ENCODE results near the gene COL4A1.
"Not testable (repeated sequence)": the region's sequence is repeated elsewhere in the genome, so short reads cannot be mapped to it uniquely, and the experiment has no call there.

Gene COL4A1

DNA sequence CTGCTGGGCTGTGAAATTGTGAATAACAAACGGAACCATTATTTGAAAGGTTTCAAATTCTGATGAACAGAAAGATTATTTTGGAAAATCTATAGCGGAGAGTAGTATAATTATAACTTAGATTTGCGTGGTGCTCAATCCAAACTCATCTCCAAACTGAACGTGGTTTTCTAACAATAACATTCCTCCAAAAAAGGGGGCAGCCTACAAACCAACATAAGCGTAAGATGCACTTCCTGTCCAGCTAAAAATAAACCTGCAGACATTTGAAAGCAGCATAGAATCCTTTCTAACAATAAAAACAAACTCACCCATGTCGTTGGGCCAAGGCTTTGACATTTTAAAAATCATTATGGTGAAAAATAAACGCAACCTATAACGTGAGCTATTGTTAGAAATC is 178.4 kb downstream of the COL4A1 start:
- no peak for DNase-seq

DNA sequence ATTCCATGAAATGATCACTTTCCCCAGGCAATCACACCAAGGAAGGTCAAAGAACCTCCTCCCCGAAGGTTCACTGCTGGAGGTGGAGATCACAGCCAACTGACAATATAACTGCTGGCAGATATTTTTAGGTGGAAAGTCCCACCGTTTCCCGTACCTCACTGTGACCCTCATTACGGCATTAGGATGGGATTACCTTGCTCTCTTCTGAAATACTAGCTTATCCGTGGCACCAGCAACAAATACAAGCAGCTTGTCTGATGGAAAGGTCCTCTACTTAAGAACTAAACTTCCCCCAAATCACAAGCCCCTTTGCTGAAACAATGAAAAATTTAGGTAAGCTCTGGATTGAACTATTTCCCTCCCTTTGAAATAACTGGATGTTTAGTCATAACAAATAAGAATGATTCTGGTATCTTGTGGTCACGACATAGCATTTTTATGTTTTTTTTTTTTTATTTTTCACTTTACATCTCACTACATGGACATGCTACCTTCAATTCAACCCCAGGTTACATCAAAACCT is 178.9 kb downstream of the COL4A1 start:
- no peak for DNase-seq

- no peak for DNase-seq
Measured at GRCh38 chr13:110126391-110126961, 180.5 kb downstream of the COL4A1 start.

- DNase-seq: no peak
Measured at GRCh38 chr13:110125613-110126272, 181.2 kb downstream of the COL4A1 start.

GRCh38 chr13:110125157-110125556 is 181.8 kb downstream of the COL4A1 start:
- DNase-seq: no peak

DNA sequence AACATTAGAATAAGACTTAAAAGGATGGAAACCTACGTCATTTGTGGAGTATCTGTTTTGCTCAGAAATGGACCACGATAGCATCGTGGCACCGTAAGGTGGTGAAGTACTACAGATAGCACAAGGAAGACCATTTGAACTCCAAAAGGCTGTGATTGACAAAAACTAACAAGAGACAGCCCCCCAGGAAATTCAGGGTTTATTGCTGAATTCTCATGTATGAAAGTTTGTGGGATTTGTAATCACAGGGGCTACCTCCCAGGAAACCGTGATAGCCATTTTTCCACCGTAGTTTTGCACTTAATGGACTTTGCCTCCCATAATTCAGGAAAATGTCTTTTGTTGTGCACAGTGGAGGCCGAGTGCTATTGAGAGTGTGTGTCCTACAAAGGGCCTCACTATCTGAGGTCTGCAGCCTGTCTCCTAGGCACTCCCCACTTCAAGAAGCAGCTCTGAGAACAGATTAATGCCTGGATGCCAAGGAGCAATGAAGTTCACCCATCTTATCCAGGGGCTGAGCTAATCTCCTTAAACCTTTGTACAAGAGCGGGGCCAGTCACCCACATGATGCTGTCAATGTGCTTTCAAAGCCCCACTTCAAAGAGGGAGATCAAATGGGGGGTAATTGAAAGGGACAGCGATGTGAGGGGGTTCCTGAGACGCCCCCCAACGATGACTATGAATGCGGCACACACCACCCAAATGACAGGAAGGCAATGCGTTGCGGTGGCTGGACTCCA is 182.6 kb downstream of the COL4A1 start:
- DNase-seq: no peak

GRCh38 chr13:110123041-110123809 is 183.7 kb downstream of the COL4A1 start:
- DNase-seq: no peak

GRCh38 chr13:110121422-110122083 is 185.4 kb downstream of the COL4A1 start:
- no peak for DNase-seq

DNA sequence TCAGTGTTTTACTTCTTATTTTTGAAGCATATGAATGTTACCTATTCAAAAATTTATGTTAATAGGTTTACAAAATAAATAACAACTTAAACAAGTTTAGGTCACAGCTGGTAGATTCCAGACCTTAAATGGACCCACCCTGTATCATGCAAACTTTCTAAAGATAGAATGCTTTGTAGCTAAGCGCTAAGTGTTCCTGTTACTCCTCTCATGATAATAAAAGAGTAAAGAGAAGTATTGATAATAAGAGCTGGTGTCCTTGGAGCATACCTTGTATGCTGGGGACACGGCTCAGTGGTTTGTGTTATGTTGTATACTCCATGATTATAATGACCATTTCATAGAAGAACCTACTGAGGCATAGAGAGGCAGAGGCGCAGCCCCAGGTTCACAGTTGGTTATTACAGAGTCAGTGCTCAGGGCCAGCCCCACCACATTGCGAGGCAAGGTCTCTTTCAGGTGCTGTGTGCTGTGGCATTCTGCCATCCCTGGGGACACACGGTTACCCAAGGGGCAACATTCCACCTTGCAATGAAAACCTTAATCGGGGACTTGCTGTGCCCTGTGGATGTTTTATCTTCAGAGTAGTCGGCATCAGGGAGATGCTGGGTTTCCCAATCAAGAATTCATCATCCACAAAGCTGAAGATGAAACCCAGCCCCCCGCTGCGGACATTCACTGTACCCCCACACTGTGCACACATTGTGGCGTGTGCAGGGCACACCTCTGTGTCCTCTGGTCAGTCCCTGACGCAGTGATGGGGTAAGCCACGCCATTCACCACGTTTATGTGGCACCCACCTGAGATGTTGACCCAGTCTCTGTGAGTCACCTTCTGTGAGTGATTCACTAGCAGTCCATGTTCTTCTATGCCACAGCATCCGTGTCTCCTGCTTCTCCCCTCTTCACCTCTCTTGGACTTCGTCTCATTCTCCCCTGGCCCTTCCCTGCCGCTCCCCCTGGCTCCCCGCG is 186.7 kb downstream of the COL4A1 start:
- DNase-seq: no peak

- no peak for DNase-seq
Measured at GRCh38 chr13:110118106-110118505, 188.9 kb downstream of the COL4A1 start.

DNA sequence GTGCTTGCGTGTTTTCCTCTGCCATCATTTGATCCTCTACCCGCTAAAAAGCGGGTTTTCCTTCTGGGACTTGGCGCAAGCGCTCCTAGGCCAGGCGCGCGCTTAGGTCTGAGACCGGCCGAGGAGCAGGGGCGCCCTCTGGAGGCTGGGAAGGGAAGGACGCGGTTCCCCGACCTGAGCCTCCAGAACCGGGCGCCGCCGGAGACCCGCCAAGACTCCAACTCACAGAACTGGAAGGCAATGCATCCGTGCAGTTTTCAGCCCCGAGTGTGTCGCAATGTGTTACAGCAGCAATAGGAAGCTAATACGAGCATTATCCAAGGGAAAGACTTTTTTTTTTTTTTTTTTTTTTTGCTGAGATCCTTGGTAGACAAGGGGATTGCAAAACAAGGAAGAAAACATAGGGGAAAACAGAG is 190.9 kb downstream of the COL4A1 start:
- no peak for DNase-seq

GRCh38 chr13:110115591-110115990 is 191.4 kb downstream of the COL4A1 start:
- DNase-seq: no peak

GRCh38 chr13:110114316-110114715 is 192.6 kb downstream of the COL4A1 start:
- no peak for DNase-seq

- DNase-seq: no peak
Measured at GRCh38 chr13:110113284-110113764, 193.6 kb downstream of the COL4A1 start.

DNA sequence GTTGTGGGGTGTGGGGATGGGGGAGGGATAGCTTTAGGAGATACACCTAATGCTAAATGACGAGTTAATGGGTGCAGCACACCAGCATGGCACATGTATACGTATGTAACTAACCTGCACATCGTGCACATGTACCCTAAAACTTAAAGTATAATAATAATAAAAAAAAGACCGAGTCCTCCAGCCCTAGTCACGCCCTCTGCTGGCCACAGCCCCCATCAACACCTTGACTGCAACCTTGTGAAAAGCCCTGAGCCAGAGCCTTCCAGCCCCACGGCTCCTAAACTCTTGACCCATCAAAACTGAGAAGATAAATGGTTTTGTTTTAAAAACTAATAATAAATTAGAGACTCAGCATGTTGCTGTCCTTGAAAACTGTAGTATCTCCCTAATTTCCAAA is 194.6 kb downstream of the COL4A1 start:
- not testable (repeated sequence) for DNase-seq

GRCh38 chr13:110110783-110111182 is 196.2 kb downstream of the COL4A1 start:
- DNase-seq: no peak

DNA sequence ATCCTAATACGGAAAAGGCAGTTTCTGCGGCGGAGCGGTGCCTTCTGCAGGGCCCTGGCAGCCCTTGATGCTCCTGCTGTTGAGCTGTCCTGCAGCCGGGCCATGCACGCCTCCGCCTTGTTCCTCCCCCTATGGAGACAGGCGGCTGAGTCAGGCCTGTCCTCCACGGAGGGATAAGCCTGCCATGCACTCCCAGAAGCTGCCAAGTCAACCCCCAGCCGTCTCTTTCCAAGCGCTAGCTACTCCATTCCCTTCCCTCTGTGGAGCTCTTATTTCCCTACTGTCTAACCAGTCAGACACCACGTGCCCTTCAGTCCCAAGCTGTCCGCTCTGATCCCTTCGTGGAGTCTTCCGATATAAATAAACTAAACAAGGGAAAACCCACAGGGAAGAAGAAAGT is 197.0 kb downstream of the COL4A1 start:
- DNase-seq: no peak

DNA sequence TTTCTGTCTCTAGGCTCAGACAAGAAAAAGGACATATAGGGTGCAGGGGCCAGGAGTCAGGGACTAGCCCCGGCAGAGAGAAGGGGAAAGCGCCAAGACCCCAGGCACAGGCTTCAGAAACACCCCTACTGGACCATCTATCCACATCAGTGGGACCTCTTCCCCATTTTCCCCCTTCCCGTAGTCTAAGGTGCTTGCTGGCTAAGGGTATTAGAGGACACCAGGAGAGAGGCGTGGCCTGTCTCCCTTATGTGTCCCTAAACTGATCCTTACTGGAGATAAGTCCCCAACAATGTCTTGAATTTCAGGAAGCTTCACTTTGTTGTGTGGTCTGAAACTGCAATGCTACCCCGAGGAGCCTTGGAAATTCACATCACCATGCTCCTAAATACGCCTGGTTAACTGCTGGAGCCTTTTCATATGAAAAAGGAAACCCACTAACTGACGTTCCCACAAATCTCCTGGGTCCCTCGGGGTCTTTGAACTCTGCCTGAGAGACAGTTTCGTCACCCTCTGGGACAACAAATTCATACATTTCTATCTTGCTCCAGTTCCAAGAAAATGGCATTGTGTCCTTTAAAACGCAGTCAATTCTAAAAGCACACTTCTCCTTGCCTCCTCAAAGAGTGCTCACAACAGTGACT is 197.7 kb downstream of the COL4A1 start:
- no peak for DNase-seq

DNA sequence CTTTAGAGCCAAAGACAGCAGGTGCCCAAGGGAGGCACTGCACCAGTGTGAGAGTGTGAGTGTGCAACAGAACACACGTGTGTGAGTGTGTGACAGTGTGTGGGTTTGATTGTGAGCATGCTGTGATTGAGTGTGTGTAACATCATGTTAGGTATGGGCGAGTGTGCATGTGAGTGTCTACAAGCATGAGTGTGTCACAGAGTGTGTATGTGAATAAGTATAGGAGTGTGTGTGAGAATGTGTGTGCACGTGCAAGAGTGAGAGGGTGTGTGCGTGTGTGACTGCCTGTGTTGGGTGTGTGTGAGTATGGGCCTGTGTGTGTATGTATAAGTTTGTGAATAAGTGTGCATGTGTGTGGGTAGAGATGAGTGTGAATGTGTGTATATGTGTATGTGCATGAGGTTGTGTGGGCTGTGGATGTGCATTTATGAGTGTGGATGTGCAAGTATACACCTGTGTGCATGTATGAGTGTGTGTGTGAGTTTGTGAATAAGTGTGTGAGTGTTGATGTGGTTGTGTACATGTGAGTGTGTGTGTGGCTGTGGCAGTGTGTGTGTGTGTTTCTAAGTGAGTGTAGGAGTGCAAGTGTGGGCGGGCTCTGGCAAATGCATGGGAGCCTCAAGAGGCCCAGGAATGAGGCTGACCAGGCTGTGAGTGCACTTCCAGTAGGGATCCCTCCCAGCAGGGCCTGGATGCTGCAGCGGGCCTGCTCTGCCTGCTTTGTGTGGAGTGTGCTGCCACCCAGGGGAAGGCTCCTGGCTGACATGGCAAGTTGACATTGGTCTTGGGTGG is 198.4 kb downstream of the COL4A1 start:
- no peak for DNase-seq
